T follicular helper cell (primary cell): ENCODE measurements around the gene POPDC2.
"Not testable (repeated sequence)": the region's sequence is repeated elsewhere in the genome, so short reads cannot be mapped to it uniquely, and the experiment has no call there.

Experiments
- DNase-seq: peaks from one replicate; pipeline ENCODE4 v3.0.0-alpha.2; 2020; ENCODE audit warnings: low read depth

POPDC2 gene

DNA sequence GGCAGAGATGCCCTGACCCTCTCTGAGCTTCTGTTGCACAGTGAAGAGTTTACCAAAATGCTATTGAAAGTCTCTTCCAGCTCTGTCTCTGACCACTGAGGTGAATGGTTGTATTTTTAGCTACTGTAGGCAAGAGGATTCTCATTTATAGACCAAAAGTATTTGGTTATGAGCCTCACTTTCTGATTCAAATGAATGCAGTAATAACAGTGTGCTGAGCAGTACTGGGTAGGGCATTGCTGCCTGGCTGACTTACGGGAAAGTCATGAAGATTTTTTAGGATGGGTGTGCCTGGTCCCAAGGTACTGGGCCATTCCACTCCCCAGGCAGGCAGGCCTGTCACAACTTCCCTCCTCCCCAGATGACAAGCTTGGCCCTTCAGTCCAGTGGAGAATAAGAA is 47.2 kb downstream of the POPDC2 start:
- no peak for DNase-seq

DNA sequence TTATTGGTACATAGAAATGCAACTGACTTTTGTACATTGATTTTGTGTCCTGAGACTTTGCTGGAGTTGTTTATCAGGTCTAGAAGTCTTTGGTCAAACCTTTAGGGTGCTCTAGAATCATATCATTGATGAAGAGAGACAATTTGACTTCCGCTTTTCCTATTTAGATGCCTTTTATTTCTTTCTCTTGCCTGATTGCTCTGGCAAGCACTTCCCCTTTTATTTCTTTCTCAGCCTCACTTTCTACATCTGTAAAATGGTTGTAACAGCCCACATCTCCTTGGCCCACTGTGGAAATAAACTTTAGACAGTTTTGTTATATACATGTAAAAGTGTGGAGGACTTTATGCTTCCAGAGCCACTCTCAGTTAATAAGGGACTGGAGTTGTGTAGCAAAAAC is 48.7 kb downstream of the POPDC2 start:
- DNase-seq = no peak

DNA sequence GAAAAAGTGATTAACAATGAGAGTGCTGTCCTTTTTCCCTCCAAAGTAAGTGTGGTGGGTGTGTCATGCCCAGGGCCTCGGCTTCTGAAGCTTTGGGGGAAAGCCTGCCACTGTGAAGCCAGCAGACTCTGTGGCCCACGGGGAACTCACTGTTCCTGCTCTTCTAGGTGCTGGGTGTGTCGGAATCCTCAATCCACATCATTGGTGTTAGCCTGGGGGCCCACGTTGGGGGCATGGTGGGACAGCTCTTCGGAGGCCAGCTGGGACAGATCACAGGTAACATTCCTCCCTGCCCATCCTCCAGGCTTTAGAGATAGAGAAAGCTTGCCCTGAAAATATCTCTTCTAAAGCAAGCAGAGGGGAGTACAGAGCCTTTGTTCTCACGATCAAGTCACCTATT is 51.1 kb downstream of the POPDC2 start:
- no peak for DNase-seq

DNA sequence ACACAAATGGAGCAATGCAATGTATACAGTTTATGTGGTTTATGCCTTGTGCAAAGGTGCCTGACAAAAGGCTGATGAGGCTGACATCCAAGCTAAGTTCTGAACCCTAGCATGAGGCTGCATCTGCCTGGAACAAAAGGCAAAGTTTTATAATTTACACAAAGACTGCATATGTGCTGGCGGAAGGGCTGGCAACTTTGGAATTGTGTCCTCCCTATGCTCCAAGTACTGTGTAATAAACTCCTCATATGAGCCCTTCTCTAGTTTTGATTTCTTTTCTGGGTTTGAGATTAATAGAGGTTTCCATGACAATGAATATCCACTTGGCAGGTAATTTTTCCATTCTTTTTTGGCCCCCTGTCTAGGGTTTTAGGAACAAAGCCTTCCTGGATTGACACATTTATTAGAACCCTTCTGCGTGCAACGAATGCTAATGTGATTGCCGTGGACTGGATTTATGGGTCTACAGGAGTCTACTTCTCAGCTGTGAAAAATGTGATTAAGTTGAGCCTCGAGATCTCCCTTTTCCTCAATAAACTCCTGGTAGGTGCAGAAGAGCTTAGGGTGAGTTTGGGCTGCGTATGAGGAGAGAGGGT is 51.9 kb downstream of the POPDC2 start:
- DNase-seq = no peak

DNA sequence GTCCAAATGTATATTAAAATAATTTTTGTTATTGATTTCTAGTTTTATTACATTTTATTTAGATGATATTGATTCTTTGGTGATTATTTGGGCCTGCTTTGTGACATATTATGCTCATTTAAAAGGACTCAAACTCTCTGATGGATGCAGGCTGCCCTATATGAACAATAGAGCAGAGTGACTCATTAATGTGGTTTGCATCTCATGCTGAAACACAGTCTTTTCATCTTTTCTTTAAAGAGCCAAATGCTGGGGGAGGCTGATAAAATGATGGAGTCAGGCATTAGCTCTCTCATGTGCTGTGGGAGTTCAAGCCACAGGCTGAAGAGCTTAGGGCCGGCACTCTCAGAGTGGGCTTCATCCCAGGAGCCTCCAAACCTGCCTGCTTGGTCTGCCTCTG is 55.5 kb downstream of the POPDC2 start:
- no peak for DNase-seq

DNA sequence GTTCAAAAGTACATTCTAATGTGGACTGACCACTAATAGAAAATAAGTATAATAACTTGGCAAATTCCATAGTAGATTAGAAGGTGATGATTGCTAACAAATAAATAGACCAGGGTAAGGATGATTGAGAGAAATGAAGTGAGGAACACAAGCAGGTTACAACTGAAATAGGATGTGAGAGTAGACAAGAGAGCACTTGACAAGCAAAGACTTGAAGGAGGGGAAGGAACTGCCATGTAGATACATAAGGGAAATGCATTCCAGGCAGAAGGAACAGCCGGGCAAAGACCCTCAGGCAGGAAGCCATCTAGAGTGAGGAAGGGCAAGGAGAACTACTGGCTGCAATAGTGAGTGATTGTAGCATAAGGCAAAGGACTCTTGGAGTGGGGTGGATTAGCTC is 57.7 kb downstream of the POPDC2 start:
- DNase-seq = no peak

DNA sequence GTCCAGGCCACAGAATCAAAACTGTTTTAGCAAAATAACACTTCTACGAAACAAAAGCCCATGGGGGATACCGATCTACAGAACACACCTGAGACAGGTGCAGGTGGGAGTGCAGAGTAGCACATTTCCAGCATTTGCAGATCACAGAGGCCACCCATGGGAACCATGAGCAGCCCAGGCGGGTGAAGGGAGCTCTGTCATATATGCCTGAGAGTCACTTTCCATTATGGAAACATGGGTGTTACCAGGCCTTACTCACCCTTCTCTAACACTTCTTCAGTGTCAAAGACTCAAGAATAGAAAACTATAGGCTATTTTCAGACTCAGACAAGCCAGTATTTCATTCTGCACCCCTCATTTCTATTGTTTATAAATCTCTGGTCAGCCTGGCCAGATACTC is 59.2 kb downstream of the POPDC2 start:
- DNase-seq = no peak

DNA sequence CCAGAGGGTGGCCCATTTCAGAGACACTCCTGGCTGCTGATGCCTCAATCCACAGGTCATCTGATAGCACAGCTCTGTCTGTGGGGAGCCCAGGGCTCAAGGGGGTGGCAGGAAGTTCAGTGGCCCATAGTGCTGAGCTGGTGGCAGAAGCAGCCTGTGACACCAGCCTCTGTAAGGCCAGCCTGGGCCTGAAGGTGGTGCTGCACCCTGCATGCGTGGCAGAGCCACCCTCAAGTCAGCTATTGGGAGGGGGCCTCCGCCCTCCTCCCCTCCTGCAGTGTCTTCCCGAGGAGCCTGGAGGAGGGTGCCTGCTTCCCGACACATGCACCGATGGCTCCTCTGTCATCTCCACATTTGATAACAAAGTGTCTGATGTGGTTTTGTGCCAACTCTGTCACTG is 59.7 kb downstream of the POPDC2 start:
- DNase-seq = no peak

DNA sequence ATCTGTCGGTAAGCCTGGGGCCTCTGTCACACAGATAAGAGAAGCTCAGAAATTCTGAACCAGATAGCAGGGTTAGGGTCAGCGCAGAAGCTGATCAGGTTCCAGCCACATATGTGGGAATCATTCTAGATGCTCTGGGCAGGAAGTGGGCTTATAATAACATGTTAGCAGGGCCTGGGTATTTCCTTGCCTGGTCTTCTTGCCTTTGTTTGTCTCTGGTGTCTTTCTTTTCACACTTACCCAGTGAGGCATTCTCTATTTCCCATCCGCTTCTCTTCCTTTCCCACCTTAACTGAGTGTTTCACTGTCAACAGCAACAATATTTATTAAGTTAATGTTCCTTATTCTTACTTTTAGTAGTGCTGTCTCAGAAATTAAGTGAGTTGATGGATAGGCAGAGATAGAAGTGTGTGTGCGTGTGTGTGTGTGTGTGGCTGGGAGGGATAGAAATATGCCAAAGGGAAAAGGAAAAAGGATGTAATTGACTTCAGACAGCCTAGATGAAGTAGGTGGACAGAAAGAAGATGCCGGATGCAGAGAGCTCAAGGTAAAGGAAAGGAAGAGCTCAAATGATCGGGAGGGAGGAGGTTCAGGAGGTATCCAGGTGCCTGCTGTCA is 60.7 kb downstream of the POPDC2 start:
- no peak for DNase-seq

DNA sequence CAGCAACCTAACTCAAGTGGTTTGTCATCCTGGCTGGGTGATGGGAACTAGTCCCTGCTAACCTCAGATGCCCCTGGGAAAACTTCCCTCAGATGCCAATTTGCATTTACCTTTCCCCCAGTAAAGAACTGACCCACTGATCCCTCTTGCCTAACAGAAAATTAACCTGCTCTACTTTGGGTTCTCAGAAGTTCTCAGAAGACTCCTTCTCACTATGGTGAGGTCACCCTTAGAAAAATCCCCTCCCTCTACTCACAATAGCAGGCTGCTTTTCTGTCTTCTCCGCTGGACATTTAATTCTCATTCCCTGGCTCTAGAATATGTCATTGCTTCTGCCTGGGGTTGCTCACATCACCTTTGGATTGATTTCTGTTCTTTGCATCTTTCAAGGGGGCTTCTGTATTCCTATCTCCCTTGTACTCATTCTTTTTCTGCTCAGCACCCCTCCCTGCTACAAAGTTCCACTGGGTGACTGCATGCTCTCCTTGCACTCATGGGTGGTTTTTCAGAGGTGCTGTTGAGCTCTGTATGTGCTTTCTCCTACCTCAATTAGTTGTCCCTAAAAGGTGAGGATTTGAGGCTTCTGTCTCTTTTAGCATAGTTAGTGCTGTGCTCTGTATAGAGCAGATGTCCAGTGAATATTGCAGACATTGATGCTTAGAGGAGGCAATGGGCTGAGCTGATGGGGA is 61.8 kb downstream of the POPDC2 start:
- no peak for DNase-seq

DNA sequence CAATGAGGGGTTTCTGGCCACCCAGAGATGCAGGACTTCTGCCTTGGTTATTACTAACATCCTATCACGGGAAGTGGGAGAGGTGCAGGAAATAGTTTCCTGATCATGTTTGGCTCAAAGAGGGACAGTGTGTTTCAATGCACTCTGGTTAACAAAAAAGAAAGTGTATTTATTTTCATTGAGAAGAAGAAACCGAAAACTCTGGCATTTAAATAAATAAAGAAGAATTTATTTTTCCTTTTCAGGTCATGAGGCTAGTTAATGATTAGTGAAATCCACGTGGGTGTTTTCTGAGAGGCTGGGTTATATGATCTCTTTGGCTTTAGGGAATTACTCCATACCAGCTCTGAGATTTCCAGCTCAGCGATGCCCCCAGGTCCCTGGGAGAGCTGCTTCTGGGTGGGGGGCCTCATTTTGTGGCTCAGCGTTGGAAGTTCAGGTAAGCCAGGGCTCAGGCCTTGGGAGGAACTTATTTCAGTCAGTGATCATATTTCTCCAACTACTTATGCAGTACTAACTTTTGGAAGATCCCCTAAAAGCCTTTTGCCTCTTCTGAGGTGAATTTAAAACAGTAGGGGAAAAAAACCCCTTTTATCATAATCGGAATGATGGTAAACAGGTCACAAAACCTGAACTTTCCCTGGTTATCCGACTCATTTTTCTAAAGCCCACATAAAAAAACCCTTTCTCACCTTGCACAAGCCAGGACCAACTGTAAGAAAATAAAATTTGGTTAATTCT is 62.7 kb downstream of the POPDC2 start, which contains the start of gene PLA1A:
TSS of gene PLA1A (plus strand) at position 338 of the 741 bp plus-strand sequence. CDS start at position 367, 29 bp downstream.
- no peak for DNase-seq

DNA sequence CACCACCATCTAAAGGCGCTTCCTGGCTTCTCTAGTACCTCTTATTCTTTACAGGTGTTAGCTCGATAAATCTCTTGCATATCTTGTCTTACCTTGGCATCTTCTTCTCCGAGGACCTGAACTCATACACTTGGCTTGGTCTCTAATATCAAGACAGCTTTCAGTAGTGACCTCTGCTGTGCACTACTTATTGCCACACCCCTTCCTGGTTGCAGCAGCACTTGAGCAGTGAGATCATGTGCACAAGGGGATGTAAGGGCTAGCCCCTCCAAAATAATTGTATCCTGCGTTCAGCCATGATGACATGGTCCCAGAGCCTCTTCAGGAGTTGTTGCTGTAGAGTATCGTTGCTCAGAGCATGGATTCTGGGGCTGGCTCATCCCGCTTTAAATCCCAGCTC is 64.0 kb downstream of the POPDC2 start:
- no peak for DNase-seq

DNA sequence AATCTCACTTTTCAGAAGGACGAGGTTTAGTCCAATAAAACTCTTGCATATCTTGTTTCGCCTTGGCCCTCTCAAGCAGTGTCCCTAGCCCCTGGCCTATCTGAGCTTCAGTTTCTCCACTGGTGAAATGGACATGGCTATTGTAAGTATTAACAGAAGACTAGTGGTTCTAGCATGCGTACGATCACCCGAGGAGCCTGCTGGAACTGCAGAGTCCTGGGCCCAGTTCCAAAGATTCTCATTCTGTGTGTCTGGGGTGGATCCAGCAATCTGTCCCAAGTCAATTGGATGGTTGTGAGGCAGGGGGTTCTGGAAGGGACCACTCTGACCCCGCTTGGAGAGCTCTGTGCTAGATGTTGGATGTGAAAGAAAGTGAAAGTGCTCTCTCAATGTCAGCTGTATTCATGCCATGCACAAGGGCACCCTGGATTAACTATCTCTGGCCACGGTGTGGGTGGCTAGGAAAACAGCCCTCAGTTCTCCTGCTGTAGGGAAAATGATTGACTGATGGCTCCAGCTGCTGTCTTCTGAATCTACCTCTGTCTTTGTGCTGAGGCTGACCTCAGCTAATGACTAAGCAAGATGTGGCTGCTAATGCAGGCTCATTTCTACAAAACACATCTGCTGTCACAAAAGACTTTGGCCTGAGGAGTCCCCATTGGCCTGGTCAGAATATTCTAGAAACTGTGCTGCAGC is 64.6 kb downstream of the POPDC2 start:
- DNase-seq = no peak

DNA sequence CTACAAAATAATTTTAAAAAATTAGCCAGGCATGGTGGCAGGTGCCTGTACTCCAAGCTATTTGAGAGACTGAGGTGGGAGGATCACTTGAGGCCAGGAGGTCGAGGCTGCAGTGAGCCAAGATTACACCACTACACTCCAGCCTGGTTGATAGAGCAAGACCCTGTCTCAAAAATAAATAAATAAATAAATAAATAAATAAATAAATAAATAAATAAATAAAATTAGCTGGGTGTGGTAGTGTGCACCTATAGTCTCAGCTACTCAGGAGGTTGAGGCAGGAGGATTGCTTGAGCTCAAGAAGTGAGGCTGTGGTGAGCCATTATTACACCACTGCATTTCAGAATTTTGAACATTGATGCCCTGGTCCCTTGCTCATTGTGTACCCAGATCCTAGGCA is 65.5 kb downstream of the POPDC2 start:
- DNase-seq = not testable (repeated sequence)

DNA sequence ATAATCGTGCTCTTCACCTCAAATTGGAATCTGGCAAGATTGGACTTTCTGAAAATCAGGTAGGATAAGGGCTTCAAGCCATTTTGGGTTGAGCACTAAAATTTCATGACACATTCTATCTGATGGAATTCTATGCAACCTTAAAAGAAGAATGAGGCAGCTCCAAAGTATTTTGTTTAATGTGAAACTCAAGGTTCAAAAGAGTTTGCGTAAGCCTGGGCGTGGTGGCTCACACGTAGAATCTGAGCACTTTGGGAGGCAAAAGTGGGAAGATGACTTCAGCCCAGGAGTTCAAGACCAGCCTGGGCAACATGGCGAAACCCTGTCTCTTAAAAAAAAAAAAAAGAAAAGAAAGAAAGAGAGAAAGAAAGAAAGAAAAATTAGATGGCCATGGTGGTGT is 66.3 kb downstream of the POPDC2 start:
- DNase-seq = no peak

DNA sequence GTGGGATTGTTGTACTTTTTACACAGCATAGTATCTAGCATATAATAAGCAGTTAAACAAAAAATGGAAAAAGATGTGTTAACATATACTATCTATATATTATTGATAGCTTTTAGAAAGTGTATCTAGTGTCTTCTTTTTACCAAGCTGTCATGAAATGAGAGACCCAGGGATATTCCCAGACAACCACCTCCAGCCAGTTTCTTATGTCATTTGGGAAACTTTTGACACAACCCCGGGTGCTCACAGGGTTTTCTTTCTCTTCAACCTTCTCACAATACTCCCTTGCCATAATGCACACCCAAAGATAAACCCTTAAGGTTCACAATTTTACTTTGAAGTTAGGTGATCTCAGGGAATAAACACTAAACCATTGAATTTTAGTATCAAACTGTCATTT is 67.5 kb downstream of the POPDC2 start:
- no peak for DNase-seq
